Measurements from ENCODE around the gene PROM2. TPM values are rescaled to one million over a fixed set of nuclear protein-coding genes. Genes with fewer than 3 reads are reported as not detected.

PROM2 gene
- total RNA-seq, 1 donor from 2014 or later: 17.6 TPM

DNA sequence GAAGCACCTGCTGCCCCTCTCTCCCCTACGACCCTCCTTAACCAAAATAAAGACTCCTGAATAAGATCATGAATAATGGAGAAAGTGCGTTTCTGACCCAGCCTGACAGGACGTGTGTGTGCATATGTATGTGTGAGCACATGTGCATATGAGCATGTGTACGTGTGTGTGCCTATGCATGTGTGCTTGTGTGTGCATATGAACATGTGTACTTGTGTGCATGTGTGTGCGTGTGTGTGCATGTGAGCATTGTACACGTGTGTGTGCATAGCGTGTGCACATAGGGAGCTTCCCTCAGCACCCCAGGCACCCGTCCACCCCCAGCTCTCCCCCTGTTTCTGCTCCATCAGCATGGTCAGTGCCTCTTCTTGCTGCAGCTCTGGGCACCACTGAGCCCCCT, 33.6 kb downstream of the PROM2 start:
- DNase-seq (ENCODE audit: low read depth): no peak

DNA sequence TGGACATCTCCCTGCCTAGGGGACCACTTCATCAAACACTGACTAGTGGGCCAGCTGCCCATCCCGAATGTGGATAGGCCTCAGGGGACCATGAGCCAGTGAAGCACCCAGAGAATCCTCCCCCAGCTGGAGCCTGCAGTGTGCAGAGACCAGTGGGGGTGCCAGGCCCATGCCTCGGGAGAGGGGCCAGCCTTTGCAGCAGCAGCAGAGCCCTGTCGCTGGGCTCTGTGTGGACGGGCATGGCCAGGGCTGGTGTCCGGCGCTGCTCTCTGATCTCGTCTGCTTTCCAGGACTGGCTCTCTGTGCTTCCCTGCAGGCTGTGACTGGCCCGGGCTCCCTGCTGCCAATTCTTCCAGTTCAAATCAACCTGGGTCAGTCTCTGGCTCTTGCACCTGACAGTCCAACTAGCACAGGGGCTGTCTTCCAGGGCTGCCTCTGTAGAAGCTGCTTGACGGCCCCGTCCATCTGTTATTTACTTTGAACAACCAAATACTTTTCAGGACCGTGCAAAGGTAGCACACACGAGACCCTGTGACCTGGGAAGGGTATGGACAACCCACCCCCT, 34.3 kb downstream of the PROM2 start:
- no peak for DNase-seq (ENCODE audit: low read depth)

DNA sequence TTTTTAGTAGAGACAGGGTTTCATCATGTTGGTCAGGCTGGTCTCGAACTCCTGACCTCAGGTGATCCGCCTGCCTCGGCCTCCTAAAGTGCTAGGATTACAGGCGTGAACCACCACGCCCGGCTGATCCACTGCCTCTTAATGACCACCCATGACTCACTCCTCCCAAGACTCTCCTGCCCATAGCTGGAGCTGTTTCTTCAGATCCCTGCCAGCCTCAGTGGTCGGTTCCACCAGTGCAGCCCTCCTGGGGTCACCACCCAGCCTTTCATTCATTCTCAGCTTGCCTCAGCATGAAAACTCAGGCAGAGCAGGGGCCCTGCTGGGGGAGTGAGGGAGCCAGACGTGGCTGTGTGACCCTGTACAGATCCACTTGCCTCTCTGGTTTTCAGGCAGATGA, 35.4 kb downstream of the PROM2 start:
- DNase-seq (ENCODE audit: low read depth): peak; percentile 75

DNA sequence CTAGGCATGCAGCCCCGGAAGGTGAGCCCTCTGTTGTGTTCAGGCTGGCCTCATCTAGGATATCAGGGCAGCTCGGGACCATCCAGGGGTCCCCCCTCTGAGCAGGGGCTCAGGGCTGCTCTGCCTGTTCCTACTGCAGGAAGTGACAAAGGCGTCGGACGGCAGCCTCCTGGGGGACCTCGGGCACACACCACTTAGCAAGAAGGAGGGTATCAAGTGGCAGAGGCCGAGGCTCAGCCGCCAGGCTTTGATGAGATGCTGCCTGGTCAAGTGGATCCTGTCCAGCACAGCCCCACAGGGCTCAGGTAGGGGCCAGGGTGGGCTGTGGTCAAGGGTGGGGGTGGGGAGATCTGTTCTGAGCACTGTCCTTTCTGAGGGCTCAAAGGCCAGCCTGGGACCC, 36.0 kb downstream of the PROM2 start:
- no peak for DNase-seq (ENCODE audit: low read depth)

DNA sequence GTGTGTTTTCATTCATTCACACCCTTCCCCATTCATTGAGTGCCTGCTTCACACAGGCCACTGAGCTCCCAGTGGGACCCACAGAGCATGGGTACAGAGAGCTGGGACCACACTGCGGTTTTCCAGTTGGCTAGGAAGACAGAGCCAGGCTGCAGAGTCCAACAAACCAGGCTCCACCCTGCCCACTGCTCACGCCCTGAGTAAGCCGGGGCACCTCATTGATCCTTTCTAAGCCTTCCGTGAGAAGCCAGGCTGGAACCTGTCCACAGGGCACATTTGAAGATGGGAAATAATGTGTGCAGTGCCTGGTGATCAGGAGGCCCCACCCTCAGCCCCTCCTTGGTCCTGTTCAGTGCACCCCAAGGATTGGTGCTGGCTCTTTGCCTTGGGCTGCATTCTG, 36.4 kb downstream of the PROM2 start:
- DNase-seq (ENCODE audit: low read depth): peak; percentile 29

DNA sequence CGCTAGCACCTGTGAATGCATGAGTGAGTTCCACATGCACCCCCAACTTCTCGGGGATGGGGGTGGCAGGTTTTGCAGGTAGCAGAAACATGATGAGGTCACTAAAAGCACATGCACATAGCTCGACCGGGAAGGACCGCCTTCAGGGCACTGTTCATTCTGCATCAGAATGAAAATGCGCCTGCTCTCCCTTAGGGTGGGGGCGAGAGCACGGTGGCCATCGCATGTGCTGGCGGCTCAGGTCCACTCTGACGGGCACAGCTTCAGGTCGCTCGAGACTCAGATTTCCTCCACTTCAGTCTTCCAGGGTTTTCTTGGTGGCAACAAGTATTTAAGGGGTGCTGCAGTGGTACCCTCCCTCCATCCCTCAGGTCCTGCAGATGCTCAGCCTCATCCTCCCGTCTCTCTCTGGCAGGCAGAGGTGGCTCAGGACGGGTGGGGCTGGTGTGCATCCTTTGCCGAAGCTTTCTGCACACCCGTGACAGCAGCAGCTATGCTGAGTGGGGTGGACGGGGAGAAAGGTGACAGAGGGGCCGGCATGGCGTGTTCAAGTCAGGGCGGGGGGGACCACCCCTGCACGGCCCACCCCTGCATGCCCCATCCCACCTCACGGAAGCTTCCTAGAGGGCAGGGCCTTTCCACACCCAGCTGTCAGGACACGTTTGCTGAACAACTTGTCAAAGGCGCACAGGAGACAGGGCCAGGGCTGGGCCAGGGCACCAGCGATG, 37.7 kb downstream of the PROM2 start:
- no peak for DNase-seq (ENCODE audit: low read depth)

DNA sequence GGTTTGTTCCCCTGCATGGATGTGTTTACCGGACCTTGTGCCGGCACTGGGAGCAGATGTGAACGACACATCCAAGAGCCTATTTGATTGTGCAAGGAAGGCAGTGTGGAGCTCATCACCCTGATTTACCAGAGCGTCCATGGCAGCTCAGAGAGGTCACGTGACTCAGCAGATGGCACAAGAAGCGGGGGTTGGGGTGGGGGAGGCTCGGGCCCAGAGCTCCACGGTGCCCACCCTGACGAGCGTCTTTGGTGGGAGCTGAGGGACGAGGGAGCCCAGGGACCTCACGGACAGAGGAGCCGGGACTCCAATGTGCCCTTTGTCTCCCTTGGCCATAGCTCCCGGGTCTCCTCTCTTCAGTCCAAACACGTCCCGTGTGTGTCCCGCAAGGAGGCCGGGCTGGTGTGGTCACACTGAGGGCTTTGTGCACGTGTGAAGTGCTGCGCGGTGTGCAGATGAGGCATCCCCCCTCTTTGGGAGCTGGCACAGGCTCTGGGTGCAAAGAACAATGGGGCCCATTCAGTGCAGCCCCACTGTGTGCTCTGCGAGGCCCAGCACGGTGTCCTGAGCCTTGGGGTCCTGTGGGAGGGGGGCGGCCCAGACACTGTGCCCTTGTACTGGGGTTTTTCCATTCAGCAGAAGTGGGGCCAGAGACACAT, 38.4 kb downstream of the PROM2 start:
- DNase-seq (ENCODE audit: low read depth): no peak

DNA sequence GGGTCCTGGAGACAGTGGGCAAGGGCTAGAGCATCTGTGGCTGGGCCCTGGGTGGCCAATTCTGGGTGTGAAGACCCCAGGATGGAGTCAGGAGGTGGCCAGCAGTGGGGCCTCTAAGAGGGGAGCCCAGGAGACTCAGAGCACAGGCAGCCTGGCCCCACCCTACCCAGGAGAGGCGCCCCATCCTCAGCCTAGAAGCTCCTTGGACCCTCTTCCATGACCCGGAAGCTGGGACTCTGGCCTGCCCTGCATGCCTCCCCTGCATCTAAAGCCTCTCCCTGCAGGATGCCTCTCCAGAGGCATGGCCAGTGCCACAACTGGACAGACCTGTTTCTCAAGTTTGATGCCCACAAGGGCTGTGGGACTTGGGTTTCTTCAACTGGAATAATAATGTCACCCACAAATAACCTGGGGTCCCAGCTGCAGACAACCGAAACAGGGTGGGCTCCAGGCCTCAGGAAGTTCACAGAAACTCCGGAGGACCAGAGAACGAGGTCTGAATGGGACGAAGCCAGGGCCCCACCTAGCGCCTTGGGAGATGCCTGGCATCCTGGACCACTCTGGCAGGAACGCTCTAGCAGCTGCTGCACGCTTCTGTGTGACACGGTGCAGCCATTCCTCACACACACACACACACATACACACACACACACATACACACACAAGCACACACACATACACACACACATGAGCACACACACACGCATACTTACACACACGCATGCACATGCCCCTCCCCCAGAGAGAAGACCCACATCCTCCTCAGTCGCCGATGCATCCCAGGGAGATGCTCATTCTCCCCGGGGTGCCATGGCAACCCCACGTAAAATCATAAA, 39.3 kb downstream of the PROM2 start:
- DNase-seq (ENCODE audit: low read depth): no peak

DNA sequence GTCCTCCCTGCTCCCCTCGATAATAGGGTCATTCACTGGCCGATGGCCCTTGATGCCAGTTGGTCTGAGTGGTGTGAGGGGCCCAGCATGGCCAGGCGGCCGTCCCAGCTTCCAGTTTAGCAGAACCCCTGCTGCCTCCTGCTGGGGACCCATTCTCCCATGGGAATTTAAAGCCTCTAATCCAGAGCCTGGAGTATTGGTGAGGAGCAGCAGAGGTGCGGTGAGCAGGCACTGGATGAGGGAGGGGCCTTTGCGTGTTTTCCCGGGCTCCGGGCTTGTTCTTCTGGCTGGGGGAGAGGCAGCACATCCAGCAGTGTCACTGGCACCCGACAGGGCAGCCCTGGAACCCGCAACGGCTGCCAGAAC, 40.3 kb downstream of the PROM2 start:
- DNase-seq (ENCODE audit: low read depth): no peak

DNA sequence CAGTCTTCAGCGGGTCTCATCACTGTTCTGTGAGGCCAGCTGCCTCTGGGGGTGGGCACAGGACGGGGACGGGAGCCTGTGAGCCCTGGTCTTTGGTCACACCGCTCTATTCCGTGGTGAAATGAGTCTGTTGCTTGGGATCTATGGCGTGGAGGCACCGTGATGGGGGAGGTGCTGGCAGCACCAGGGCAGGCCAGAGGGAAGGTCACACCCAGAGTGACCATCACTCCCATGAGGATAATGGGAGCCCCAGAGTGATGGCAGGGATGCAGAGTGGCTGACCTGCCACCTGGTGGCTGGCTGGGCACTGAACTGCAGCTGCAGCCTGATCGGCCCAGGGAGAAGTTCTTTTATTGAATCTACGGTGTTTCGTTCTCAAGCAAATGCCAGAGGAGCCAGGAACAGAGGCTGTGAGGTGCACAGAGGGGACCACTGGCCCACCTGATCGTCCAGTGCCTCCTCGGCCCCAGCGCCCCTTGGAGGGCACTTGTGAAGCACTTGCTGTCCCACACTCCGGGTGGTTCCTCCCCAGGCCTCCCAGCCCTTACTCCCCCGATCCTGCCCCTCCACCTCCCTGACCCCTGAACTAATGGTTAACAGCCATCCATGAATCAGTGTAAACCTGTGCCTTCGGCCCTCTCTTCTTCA, 40.8 kb downstream of the PROM2 start:
- DNase-seq (ENCODE audit: low read depth): peak; percentile 67

DNA sequence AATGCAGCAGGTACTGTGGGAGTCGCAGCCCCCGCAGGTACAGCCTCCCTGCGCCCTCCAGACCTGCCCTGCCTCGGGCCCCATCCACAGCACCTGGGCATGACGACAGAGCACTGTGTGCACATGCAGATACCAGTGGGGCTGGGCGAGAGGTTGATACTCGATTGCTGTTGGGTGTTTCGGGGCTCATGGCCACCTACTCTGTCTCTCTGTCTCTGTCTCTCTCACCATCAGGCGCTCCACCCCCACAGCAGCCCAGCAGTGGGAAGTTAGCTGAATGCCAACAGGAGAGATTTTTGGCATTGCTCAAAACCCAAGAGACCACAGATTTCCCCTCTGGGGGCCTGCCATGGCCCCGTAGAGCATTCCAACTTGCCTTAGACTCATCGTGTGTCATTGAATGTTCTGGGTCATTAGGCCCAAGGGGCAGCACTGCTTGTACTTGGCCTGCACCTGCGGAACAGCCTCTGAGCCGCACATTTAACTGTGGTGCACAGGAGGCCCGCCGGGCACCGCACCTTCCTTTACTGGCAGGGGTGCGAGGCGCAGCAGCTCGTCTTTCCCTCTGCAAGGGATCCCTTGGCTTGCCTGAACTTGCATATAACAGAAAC, 41.7 kb downstream of the PROM2 start:
- DNase-seq (ENCODE audit: low read depth): peak; percentile 98

DNA sequence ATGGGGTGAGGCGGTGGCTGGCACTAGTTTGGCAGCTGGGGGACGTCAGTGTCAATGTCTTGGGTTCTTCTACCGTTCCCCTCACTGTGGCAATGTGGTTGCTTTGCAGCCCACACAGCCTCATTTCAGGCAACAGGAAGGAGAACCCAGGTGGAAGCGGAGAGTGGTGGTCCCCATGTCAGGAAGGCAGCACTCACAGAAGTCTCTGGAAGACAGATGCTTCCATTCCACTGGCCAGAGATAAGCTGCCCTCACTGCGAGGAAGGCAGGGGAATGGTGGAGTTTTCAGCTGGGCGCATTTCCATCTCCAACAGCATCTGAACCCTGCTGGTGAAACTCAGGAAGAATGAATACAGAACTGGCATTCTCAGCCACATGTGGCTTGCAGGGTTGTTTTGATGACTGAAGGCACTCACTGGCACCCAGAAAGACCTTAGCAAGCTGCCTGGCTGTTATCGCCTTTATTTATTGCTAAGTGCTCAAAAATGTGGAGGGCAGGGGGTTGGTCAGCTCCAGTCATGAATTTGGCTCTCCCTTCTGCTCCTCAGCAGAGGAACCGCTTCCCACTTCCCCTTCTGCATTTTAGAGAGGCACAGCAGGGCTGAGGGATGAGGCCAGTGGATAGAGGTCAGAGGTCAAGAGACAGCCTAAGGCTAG, 42.3 kb downstream of the PROM2 start:
- peak; percentile 81 for DNase-seq (ENCODE audit: low read depth)

DNA sequence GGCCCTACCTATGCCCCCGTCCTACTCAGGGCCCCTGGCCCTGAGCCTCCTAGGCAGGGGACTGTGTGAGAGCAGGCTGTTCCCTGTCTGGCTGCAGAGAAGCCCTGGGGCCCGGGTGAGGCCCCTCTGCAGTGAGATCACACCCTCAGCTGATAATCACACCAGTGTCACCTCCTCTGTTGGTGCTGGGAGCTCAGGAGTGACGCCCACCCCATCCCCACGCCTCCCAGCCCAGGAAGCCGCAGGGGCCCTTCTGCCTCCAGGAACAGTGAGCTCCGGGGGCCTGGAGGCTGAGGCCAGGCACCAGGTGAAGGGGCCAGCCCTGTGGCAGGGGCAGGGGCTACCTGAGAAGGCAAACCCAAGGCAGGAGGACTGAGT, 42.9 kb downstream of the PROM2 start:
- no peak for DNase-seq (ENCODE audit: low read depth)

DNA sequence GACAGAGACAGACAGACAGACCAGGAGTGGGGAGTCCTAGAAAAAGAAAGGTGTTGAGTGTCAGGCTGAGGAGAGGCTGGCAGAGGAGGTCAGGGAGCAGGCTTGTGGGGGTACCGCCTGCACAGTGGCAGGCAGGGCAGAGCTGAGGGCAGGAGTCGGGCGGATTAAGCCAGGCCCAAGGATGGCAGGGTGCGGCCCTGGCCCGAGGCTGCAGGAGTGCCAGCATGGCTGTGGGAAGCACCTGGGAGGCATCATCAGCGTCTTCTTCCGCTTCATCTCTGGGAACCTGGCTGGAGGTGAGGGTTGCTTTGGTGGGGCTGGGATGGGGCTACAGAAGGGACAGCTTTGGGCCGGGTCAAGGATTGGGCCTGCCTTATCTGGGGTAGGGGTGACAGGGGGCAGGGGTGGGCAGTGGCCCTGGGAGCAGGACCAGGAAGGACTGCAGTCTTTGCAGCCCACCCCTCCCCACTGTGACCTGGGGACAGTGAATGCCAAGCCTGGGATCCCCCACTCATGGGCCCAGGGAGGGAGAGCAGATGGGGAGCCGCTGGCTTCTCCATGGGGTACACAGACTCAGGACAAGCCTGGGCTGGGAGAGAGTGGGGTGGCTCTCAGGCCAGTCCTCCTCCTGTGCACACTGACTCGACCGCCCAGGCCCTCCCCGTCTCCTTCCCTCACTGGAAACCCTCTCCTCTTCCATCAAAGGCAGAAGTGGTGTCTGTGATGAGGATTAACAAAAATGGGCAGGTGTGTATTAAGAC, 43.6 kb downstream of the PROM2 start:
- DNase-seq (ENCODE audit: low read depth): no peak

DNA sequence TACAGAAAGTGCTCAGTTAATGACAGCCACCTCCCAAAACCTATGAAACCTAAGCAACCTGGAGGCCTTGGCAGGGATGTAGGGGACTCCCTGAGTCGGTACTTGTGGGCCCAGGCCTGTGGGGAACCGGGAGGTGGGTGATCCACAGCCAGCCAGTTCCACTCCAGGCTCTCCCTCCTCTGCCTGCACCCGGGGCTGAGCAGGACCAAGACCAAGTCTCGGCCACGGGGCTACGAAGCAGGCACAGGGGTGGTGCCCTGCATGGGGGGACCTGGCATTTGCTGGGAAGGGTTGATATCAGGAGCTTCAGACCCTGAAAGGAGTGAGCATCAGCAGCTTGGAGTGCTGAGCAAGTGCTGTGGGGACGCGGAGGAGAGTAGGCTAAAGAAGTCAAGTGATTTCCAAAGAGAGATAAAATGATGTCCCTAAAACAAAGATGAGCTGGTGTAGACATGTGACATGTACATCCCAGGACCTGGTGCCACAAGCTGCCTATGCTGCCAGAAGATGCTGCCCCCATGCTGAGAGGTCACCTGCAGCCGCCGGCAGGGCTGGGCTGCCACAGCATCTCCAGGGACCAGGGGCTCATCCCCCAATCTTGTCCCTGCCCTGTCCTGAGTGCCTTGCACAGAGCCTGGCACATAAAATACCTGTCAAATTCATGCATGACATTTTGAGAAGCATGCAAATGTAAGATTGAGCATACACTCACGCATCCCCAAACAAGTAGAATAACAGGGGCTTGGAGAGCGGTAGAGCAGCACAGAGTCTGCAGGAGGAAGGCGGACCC, 44.4 kb downstream of the PROM2 start:
- no peak for DNase-seq (ENCODE audit: low read depth)

DNA sequence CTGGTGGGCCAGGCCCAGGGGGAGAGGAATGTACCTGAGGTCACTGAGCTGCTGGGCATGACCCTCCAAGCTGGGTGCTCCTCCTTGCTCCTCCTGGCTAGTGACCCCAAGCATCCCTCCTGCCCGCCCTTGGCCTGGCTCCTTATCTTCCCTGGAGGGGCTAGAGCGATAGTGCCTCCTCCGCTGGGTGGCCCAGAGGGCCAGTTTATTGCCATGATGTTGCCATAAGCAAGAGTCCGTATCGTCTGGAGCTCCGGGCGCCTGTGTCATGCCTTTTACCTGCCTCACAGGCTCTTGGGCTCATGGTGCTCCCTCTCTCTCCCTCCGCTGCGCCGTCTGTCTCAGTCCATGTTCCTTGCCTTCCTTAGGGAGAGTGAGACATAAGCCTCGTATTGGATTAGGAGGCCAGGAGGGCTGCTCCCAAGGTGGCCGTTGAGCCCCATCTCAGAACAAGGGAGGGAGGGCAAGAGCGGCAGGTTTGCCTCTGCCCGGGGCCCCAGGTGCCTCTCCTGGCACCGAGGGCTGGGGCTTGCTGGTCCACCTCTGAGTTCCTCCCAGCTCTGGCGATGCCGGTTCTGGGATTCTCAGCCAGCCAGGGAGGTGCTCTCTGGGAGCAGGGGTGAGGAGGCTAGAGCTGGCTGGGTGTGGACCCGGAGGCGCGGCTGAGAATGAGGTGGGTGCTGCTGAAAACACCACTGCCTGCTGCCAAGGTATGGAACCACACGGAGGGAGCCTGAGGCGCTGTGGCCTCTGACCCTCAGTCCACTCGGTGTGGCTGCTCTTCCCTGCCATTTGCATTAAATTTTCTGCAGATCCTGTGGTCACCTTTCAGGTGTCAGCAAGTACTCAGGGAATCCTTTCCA, 45.5 kb downstream of the PROM2 start:
- DNase-seq (ENCODE audit: low read depth): no peak

DNA sequence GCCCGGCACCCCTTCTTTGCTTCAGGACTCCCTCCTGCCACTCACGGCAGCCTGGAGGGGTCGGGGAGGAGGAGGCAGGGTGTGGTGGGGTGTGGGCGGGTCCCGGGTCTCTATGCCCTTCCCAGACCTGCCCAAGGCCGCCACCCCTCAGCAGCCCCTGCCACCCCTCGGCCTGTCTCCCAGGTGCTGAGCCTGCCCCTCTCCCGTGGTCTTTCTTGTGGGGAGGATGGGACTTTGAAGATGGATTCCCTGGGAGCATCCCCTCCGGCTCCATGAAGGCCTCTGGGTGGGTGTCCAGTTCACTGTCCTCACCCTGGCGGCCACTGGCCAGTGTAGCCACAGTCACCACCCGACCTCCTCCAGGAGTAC, 46.1 kb downstream of the PROM2 start:
- no peak for DNase-seq (ENCODE audit: low read depth)

DNA sequence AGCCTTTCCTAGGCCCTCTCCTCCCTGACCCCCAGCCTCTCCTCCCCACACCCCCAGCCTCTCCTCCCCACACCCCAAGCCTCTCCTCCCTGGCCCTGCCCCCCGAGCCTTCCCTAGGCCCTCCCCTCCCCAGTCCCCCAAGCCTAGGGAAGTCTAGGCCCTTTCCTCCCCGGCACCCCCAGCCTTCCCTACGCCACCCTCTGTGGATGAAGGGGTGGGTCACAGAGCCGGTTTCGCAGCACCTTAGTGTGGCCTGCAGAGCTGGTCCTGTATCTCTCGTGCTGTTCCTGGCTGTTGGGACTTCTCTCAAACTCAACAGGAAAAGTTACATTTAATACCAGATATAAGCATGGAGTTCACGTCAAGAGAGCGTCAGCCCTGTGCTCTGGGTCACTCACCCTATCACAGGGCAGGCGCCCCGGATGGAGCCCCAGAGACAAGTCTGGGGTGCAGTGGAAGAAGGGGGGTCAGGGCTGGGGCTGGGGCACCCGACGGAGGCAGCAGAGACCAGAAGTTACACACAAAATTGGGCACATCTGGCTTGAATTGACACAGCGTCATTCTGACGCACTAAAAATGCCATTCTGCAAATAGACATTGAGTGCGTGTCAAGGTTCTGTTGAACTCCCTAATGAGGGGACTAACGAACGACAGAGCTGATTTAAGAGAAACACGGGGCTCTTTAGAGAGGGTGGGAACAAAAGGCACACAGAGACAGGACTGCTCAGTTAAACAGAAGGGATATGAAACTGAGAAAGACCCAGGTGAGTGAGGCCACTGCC, 46.9 kb downstream of the PROM2 start:
- DNase-seq (ENCODE audit: low read depth): no peak
